Measurements from ENCODE around the gene PROSER2. TPM values are rescaled to one million over a fixed set of nuclear protein-coding genes. Genes with fewer than 3 reads are reported as not detected.

The PROSER2 gene
- total and polyA plus RNA-seq, 9 of the 15 experiments (the other 6 are each of a cell fraction or from before 2014, with no cell fraction given), result 0.62 to 14.8 (median 2.9) TPM

DNA sequence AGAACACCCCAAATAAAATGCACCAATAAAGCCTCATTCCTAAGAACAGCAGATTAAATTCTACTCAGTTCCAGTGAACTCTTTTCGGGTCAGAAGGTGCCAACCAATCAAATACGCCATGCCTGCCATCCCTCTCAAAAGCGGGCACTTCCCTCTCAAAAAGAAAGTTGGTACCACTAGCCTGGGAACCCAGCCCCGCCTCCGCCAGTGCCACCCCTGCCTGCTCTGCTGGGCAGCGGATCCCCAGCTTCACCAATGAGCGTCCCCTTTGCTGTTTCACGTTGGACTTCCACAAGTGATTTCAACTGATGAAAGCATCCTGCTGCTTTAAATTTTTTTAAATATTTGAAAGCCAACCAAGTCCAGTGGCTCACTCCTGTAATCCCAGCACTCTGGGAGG, 33.2 kb upstream of the PROSER2 start (continued):
- no peak for TF ChIP-seq ZNF79 (CRISPR knock-in tag; IDR thresholded peaks at IDR 0.05; ENCODE audit: low read depth)
- no peak for TF ChIP-seq ZFP30 (CRISPR knock-in tag; IDR thresholded peaks at IDR 0.05; ENCODE audit: borderline replicate concordance)

DNA sequence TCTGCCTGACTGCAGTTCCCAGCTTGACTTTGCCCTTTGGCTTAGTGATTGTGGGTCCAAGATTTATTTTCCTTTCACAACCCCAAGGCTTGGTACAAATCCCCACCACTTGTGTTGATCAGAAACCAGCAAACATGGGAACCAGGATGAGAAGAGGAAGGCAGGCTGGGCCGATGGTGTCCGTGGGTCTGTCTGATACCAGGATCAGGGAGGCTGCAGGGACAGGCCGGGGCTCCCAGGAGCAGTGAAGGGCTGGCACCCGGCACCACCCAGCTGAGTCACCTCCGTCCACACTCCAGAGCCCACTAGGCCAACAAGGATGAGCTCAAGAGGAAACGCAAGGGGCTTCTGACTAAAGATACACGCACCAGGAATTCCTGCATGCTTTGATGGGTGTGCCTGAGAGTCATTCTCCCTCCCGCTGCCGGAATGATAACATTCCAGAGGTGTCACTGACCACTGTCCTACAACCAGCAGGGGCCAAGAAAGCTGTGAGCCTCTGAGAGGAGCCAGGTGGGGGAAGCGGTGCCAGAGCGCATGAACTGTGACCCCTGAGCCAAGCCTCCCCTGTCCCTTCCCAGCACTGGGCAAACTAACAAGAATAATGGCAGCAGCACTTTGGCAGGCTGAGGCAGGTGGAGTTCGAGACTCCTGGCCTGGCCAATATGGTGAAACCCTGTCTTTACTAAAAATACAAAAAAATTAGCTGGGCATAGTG, 29.2 kb upstream of the PROSER2 start:
- 46% methylated on average over 11 of the region's 12 CpGs for WGBS (ENCODE audit: insufficient coverage, low coverage, missing lambda C conversion rate)
- no peak for ATAC-seq
- ChIA-PET POLR2A (no interaction called here), CTCF (ENCODE audit: low intra/inter-chr PET ratio) (interaction anchor here (0.6 kb wide), 1 partner anchor 281 kb away, joined by 5 read pairs; no protein-coding TSS in a partner anchor)
- no peak for FAIRE-seq
- Histone ChIP-seq H3K36me3 (ENCODE audit: control insufficient read depth, insufficient read depth, low read length) (no peaks in the 10 kb centered on the region), H3K9me1 (ENCODE audit: control insufficient read depth, insufficient read depth, low read length) (no peaks in the 10 kb centered on the region), H4K20me1 (replicated peaks; ENCODE audit: control insufficient read depth, insufficient read depth, low read length) (no peaks in the 10 kb centered on the region), H3K4me1 (replicated peaks in 1 of 2; ENCODE audit: control insufficient read depth in 2 of 2, insufficient read depth in 2 of 2, low read length in 2 of 2) (peaks cover under 1 to 8% of the 10 kb centered on the region in 2 experiments; a peak in 3 of 5 replicates), H2AFZ (ENCODE audit: low read depth, low read length) (no peak overlapping the region; the same call in 1 of the 2 replicates), H3K4me3 (no peak overlapping the region), H3K4me2 (ENCODE audit: insufficient read depth, low read length) (no peak overlapping the region), H3K79me2 (ENCODE audit: control insufficient read depth, insufficient read depth, low read length) (no peaks in the 10 kb centered on the region), H3K9me3 (replicated peaks; ENCODE audit: control insufficient read depth, insufficient read depth, low read depth, low read length) (no peaks in the 10 kb centered on the region), H3K9ac (ENCODE audit: insufficient read depth in 1 of 2, low read depth in 2 of 2, low read length in 2 of 2) (peak overlapping the region in 1 of 2 experiments; percentile 64; a peak in 1 of 4 replicates), H3K27me3 (ENCODE audit: control insufficient read depth in 2 of 2, insufficient read depth in 2 of 2, low read length in 2 of 2) (peaks cover 24 to 28% of the 10 kb centered on the region in 2 experiments), H3K27ac (ENCODE audit: extremely low read depth, low read depth, low read length) (no peak overlapping the region)
- intact Hi-C loops (cut with micrococcal nuclease), result no loop called here
- in situ Hi-C loops (cut with MboI), result loop anchor here (25.0 kb wide), 1 partner anchor 918 kb away; no protein-coding TSS in a partner anchor
- BruUV-seq (replicated peaks), result no TSS peak
- TF ChIP-seq WHSC1 (IDR thresholded peaks at IDR 0.05; ENCODE audit: low read length), result no peak
- DNase-seq (ENCODE audit: extremely low read depth in 1 of 4, low spot score in 3 of 4), result no peak
